NCI-H2227 (cell line): ENCODE data around the gene DNAJB6.

Experiments used
- DNase-seq: peaks from one replicate; lab custom pipeline; 2025; ENCODE audit not compliant: unreplicated experiment; lab: John Stamatoyannopoulos, UW

The DNAJB6 gene

GRCh38 chr7:157366722-157367121 lies 29.9 kb downstream of the DNAJB6 start:
- DNase-seq: no peak

- no peak for DNase-seq
Measured at GRCh38 chr7:157368955-157369354, 32.2 kb downstream of the DNAJB6 start.

DNA sequence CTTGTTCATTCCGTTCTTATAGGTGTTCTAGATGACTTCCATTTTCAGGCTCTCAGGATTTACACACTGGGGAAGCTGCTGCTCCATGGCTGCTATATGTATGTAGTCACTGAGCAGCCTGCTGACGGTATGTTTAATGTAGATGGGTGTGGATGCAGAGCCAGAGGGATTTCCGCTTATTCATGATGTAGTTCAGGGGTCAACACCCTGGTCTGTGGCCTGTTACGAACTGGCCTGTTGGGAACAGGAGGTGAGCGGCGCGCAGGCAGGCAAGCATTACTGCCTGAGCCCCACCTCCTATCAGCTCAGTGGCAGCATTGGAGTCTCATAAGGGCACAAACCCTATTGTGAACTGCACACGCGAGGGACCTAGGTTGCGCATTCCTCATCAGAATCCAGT lies 33.9 kb downstream of the DNAJB6 start:
- DNase-seq: no peak

DNA sequence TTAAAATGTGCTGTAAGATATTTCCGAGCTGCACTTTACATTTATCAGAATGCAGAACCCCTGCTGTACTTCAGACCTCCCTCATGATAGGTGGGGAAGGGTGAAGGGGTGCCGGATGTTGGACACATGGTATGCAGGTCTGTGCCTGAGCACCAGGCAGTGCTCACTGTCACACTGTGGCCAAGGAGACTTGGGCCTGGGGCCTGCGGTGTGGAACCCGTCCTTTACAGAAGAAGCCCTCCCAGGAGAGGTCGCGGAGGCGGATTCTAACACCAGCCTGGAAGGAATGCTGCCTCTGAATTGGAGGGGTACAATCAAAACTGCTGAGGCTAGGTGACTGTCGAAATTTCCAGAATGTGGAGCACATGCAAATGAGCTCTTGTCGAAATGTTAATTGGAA lies 34.5 kb downstream of the DNAJB6 start:
- no peak for DNase-seq

DNA sequence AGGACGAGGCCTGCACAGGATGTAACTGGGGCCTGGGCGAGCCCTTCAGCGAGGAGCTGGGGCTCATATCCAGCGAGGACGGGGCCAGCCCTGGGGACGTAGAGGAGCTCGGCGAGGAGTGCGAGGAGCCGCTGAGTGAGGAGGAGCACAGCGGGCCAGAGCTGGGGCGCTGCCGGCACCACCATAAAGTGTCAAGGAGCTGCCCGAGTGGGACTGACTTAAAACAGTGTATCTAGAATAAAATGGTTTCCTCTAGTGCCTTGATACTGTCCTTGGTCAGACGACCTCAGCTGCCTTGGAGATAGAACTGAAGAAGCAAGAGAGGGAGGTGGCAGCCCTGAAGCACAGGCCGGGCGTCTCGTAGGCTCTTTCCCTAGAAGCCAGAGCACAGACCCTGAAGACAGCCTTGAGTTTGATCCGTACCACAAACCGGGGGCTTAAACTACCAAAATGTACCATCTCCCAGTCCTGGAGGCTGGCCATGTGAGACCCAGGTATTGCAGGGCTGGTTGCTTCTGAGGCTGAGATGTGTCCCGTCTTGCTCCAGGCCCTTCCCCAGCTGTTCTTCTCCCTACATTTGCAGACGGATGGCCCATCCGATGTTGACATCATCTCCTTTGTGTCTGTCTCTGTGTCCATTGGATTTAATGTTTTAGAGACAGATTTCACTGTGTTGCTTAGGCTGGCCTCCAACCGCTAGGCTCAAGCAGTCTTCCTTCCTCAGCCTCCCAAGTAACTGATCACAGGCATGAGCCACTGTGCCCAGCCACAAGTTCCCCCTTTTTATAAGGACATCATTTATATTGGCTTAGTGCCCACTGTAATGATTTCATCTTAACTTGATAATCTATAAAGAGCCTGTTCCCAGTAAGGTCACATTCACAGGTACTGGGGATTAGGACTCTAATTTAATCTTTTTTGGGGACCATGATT lies 35.8 kb downstream of the DNAJB6 start:
- no peak for DNase-seq

GRCh38 chr7:157373493-157373892 lies 36.7 kb downstream of the DNAJB6 start:
- no peak for DNase-seq

- DNase-seq: no peak
Measured at GRCh38 chr7:157375410-157375809, 38.6 kb downstream of the DNAJB6 start.

GRCh38 chr7:157377436-157378124 lies 40.8 kb downstream of the DNAJB6 start:
- no peak for DNase-seq

DNA sequence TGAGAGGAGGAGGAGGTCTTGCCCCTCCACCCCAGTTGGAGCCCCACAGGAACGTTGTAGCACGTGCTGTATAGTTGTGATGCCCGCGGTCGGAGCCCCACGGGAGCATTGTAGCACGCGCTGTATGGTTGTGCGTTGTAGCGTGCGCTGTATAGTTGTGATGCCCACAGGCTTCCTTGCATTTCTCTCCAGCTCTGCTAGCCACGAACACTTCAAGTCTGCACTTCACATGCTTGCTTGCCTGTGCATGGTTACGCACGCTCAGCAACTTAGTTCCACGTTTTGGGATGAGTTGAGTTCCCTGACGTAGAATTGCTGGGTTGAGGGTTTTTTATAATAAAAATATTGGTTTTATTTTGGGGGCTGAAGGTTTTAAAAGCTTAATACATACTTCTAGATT lies 41.6 kb downstream of the DNAJB6 start:
- DNase-seq: no peak

DNA sequence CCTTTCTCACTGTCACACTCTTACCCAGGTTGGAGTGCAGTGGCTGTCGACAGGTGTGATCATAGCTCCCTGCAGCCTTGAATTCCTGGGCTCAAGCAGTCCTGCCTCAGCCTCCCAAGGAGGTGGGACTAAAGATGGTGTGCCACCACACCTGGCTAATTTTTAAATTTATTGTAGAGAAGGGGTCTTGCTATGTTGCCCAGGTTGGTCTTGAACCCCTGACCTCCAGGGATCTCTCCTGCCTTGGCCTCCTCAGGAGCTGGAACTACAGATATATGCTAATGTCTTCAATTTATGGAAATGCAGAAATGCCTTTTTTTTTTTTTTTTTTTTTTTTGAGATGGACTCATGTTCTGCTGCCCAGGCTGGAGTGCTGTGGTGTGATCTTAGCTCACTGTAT lies 42.7 kb downstream of the DNAJB6 start:
- no peak for DNase-seq

DNA sequence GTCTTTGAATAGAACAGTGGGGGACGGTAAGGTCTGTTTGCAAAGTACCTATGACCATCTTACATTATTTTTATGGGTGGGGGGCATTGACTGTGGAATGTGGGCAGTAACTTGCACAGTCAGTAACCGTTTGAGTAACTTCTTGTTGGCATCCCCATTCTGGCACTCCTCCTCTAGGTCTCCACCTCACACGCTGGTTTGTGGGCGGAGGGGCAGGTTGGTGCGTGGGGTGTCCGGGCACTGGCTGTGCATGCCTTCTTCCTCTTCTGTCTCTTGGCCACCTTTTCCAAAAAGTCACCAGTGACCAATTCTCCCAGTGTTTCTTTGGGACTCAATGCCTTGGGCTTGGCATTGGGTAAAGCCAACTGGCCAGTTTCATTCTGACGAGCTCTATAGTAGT lies 43.6 kb downstream of the DNAJB6 start:
- no peak for DNase-seq

DNA sequence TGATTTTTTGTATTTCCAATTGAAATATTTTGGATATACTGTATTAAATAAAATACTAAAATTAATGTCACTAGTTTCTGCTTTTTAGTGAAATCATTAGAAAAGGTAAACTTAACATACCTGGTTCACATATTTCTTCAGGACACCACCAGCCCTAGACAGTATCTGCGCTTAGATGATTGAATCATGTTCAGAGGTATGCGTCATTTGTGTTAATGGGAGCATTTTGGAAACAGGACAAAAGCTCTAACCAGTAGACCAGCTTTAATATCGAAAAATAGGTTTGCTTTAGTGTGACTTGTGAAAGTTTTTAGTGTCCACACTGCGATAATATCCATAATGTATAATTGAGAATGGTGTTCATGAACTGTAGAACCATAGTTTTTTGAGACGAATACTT lies 47.1 kb downstream of the DNAJB6 start:
- no peak for DNase-seq

GRCh38 chr7:157384301-157384700 lies 47.5 kb downstream of the DNAJB6 start:
- DNase-seq: no peak

GRCh38 chr7:157386979-157387800 lies 50.4 kb downstream of the DNAJB6 start:
- DNase-seq: peak; percentile 27

GRCh38 chr7:157388301-157388700 lies 51.5 kb downstream of the DNAJB6 start:
- no peak for DNase-seq

- DNase-seq: no peak
Measured at GRCh38 chr7:157389951-157390730, 53.3 kb downstream of the DNAJB6 start.

- no peak for DNase-seq
Measured at GRCh38 chr7:157391036-157391710, 54.4 kb downstream of the DNAJB6 start.

- DNase-seq: no peak
Measured at GRCh38 chr7:157392256-157393037, 55.6 kb downstream of the DNAJB6 start.
